ENCODE results near the gene SKOR2.
"Not testable (repeated sequence)": the region's sequence is repeated elsewhere in the genome, so short reads cannot be mapped to it uniquely, and the experiment has no call there.

The SKOR2 gene

DNA sequence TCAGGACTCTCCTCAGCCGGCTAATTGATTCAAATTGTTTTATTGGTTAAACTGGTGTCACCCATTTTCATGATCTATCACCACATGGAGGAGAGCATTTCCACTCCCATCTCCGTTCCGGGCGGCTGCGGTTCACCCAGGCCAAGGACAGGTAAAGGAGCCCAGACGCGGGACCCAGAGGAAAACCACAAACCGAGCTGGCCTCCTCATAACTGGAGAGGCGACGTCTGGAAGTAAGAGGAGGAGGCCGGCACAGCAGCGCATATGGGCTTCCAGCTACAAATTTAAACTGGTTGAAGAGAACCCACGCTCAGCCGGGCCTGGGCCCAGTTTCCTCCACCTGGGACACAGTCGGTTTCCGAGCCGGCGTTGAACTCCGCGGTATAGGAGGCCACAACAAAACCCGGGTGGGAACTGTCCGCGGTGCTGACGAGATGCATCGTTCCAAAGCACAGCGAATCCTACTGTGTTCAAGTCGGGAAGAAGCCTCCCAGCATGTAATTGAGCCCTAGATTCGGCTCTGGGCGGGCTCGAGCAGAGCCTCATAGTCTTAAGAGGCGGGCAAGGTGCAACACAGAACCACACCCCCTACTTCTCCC, 3.0 kb upstream of the SKOR2 start:
- no peak for DNase-seq

DNA sequence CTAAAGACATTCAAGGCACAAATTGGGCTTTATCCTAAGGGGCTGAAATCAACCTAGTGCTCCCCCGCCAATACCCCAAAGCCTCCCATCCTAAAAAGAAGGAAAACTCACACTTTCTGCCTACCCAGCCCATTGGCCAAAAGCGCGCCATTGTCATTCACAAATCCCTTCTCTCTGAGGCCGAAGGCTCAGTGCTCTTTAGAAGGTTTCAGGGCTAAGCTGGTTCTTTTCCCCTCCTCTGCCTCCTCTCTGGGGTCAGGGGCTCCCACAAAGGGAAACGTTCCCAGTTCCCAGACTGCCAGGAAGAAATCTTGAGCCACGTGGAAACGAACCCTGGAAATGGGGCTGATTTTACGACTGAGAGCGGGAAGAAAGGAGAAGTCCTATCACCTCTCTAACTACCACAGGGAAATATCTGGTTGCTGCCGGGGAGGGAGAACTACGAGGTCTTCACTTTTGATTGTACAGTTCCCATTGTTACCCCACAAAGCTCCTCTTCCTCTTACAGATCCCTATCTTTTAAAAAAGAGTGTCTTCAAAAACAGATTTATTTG, 1.7 kb upstream of the SKOR2 start:
- DNase-seq: no peak

DNA sequence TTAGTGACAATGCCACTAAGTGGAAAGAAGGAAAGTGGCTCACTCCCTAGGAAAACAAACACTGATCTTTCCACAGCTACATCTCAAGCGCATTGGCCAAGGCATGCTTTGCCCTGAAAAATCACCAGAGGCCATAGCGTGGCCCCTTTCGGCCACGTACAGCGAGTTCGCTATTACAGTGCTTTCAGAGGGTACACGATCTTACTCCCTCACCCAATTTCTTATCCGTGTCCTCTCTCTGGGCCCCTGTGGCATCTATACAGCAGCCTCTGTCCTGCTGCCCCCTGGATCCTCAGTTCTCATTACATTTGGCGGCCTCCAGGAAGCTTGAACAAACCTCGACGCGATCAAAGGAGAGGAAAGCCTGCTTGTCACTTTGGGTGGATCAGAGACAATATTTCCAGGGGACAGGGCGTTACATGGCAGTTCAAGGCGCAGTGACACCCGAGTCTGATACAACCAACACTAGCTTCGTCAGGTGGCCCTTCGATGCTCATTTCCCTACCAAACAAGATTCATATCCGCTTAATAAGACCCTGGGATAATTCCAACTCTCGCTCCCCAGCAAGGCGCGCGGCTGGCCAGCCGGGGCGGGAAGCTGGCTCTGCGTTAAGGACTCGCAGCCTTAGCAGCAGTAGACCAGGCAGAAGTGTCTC, 941 bp downstream of the SKOR2 start:
- no peak for DNase-seq

DNA sequence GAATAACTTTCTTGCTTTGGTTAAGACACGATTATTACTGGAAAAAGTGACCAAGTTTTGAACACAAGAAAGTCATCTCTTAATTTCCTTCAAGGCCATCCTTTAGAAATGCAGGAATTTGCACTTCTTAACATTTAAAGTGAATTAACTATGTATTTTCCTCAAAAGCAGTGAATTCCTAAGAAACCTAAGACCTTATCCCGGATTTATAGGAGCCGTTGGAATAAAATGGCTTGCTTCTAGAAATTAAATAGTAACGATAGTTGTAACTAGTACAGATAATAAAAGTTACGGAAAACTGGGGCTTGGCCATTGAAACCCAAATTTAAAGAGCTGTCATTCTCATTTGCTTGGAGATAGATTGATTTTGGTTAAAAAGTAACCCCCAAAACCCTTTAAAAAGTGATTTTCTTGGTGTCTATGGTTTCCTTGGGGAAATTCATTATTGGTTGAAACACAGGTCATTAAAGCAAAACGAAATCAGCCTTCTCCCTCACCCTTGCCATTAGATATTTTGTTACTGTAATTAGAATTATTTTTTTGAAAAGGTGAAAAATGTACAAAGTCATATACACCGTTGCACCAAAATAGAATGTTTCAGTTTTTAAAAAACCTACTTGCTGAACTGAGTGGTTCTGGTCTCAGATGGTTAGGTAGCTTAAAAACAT, 2.0 kb downstream of the SKOR2 start:
- DNase-seq: no peak

DNA sequence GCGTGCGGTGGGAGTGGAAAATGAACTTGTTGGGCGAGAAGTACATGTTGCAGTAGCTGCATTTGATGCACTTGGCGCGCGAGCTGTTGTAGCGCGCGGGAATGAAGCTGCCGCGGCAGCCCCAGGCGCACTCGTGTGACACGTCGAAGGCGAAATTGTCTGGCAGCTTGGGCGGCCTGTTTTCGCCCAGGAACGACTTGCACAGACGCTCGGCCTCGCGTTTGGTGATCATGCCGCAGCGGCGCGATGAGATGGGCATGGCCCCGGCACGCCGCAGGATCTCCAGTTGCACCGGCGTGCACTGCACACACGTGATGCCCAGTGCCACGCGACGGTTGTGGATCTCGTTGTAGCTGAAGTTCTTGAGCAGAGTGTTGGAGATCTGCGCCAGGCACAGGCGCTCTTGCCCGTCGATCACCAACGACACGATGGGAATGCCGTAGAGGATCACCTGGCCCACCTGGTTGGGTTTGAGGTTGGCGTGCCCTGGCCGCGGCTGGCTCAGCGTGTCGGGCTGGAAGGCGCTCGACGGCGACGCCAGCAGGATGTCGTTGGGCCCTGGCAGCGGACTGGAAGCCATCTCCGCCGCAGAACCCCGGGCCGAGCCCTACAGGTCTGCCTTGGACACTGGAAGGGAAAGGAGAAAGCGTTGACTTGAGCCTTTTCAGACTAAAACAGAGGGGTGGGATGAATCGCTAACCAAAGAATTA, 2.7 kb downstream of the SKOR2 start:
- DNase-seq: no peak

DNA sequence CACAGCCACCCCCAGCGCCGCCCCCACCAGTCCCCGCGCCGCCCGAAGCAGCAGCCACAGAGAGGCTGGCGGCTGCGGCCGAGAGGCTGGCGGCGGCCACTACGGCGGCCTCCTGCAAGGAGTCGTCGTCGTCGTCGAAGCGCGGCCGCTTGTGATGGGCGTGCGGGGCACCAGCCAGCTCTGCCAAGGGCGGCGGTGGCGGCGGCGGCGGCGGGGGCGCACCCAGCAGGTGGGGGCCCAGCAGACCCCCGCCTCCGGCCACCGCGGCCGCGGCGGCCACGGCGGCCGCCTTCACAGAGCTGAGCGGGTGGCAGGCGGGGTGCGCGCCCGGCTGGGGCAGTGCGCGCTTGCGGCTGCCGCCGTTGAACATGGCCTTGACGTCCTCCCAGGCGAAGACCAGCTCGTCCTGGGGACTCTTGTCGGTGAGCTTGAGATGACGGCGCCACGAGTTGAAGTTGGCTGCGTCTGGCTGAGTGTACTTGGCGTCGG, 3.3 kb downstream of the SKOR2 start:
- no peak for DNase-seq

DNA sequence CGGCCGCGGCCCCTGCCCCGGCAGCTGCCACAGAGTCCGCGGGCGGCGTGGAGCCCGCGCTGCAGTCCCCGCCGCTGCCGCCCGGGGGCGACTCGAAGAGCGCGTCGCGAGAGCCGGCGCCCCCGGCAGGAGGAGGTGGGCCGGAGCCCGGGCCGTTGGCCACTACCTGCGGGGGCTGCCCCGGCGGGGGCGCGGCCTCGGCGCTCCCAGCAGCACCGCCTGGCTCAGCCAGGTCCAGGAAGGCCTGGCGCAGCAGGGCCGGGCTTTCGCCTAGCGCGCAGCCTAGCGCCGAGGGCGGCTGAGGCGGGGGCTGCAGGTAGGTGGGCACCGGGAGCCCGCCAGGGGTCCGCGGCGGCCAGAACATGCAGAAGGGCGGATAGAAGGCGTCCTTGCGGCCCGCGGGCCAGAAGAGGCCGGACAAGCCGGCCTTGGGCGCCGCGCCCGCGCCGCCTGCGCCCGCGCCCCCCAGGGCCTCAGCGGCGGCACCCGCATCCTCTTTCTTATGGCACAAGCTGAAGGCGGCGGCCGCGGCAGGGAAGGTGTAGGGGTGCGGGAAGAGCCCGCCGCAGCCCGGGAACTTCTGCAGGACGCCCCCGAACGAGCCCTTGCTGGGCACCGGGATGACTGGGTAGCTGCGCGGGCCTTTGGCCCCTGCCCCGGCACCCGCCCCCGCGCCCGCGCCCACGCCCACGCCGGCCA, 3.9 kb downstream of the SKOR2 start:
- DNase-seq: no peak

DNA sequence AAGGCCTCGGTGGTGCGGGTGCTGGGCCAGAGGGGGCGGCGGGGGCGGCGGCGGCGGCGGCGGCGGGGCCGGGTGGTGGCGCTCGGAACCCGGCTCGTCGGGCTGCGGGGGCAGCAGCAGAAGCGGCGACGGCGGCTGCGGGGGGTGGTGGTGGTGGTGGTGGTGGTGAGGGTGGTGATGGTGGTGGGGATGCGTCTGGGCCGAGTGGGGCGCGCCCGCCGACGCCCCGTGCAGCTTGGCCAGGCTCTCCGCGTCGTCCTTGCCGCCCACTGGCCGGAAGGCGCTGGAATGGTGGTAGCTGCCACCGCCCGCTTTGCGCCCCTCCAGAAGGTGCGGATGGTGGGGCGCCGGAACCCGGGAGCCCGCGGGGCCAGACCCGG, 4.4 kb downstream of the SKOR2 start:
- no peak for DNase-seq

DNA sequence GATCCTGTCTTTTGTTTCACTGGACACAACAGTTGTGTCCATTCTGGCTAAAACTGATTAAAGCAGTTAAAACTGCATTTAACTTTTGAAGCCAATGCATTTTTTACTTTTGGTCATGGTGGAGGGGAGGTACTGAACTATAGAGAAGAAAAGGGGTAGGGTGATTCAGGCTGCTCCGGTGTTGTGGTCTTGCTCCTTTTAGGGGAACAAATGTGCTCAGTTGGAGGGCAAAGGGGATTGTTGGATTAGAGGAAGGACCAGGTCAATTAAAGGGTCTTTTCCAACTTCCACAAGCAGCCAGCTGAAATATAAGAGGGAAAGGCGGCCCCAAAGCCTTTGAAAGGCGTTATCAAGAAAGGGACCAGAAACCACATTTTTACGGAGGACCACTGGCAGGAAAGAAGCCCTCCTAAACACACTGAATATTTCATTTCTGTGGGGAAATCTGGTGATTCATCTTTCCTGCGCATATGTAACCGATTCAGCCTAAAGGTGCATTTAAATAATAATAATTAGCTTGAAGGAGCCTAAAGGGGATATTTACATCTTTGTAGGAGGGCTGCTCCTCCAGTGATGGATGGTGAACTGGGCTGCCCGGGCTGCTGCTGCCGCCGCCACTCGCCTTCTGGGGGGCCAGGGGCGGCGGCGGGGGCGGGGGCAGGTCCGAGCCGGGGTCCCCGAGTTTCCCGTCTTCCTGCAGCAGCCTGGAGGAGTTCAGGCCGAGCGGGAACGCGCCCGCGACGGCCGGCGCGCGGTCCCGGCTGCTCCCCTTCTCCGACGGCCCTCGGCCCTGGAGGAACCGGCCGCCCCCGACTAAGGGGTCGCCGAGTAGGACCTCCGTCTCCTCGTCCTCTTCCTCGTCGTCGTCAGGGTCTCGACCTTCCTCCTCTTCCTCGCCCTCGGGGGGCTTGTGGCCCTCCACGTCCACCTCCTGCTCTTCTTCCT, 5.2 kb downstream of the SKOR2 start:
- DNase-seq: no peak

DNA sequence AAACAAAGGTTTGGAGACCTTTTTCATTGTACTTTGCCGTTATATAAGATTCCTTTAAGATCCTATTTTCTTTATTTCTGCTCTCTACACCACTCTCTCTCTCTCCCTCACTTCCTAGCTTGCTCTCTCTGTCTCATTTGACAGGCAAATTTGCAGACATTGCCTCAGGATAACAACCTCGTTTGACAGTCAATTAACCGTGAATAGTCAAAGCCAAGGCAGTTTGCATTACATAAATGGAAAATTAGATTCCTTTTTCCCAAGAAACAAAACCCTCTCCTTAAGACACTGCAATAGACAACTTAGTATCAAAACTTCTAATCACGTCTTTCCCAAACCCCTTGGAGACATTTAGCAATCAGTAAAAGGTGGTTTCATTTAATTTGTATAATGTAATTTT, 7.4 kb downstream of the SKOR2 start:
- DNase-seq: no peak

DNA sequence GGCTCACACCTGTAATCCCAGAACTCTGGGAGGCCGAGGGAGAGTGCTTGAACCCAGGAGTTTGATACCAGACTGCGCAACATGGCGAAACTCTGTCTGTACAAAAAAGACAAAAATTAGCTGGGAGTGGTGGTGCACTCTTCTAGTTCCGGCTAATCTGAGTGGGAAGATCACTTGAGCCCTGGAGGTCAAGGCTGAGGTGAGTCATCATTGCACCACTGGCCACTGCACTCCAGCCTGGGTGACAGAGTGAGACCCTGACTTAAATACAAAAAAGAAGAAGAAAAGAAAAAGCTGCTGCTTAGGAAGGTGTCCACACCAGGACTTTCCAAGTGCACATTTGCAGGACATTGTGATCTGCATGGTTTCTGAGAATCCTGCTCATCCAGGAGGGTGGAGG, 16.4 kb downstream of the SKOR2 start:
- no peak for DNase-seq

DNA sequence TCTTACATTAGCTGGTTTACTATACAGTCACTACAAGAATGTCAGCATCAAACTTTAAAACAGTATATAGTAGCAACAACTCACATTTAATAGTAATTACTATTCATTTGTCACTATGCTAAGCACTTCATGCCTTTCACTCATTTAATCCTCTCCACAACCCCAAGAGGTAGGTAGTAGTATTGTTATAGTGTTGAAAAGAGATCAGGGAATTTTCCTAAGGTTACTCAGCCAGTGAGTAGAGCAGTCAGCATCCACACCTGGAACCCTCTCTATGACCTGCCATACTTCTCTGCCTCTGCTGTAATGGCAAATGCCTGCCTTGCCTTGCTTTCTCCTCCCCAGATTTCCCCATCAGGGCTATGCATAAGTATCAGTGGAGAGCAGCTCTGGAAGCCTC, 24.8 kb downstream of the SKOR2 start:
- no peak for DNase-seq

DNA sequence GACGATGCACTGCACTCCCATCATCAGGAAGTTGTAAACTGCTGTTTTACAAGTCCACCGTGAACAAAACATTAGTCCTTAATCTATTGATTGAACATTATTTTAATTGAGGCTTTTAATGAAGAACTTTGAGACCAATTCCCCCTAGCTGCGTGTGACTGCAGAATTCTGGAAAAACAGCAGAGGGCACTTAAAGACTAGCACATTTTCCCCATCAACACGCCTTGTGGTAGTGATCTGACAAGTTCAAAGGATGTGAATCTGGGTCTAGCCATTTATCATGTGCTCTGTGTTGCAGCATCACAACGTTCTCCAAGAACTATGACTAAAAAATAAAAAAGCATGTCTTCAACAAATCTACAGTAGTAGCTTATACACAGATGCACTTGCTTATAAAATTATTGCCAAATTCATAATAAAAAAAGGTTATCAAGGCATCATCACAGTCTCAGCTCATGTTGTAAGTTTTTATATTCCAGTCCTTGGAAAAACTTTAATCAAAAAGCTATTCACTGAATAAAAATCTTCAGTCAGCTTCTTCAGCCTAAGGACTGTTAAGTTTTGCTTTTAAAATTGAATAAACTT, 35.8 kb downstream of the SKOR2 start:
- DNase-seq: no peak

DNA sequence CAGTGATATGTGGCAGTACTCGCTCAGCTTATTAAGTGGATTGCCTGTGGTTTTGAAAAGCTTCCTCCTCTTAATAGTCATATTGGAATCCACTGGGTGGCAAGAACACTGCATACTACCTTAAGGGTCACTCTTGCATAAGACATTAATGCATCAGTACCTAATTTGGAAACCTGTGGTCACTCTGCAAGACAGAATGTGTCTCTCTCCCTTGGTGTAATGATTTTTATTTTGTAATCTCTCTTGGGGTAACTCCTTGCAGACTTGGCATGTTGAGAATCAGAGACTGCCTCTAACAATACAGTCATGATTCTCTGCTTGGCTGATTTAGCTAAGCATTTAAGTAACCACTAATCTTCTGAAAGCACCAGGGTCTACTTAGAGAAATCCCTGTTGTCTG, 42.3 kb downstream of the SKOR2 start:
- DNase-seq: no peak

DNA sequence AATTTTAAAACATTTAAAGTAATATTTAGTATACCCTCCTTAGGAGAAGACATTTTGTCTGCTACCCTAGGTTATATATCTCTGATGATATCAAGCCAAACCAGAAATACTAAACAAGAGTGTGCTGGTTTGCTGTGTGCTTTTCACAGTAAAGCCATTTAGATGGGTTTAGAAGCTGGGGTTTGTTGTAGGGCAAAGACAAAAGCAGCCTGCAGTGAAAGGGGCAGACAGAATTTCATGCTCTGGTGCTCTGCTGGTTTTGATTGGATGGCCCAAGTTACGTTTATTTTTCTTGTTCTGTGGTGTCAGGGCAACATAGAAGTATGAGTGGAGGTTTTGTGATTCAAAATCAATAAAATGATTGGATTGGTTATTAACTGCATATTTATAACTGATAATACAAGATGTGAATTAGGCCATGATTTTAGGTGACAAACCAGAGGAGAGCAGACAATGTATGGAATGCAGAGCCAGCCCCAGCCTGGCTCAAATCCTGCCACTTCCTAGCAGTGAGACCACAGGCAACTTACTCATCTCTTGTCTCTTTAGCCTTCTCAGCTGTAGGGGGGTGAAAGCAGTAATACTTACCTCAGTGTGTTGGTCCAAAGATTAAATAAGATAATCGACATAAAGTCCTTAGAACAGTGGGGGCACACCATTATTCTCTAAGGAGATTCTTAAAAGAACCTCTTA, 44.4 kb downstream of the SKOR2 start:
- DNase-seq: no peak

DNA sequence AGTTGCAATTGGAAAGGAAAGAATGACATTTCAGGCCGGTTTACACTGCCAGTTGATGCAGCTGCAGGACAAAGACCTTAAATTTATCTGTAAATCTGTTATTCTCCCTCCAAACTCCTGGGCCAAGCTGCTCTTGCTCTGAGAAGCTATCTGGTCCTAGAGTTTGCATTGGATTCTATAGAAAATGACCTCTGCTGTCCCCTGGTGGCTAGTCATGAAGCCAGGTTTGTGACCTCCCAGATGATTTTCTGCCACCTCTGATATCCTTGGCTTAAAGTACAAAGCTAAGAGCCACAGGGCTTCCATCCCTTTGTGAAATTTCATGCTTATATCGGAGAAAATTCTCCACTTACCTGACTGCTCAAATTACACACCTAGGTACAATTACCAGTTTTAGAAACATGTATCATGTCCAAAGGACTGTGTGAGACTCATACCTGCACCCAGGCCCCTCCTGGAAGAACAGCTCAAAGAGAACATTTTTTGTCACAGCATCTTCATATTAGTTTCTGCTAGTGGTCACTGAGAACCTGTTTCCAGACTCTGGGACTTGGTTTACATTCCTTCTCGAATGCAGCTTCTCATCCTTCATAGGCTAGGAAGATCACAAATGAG, 46.4 kb downstream of the SKOR2 start:
- DNase-seq: peak in 1 of 4 experiments; percentile 4

DNA sequence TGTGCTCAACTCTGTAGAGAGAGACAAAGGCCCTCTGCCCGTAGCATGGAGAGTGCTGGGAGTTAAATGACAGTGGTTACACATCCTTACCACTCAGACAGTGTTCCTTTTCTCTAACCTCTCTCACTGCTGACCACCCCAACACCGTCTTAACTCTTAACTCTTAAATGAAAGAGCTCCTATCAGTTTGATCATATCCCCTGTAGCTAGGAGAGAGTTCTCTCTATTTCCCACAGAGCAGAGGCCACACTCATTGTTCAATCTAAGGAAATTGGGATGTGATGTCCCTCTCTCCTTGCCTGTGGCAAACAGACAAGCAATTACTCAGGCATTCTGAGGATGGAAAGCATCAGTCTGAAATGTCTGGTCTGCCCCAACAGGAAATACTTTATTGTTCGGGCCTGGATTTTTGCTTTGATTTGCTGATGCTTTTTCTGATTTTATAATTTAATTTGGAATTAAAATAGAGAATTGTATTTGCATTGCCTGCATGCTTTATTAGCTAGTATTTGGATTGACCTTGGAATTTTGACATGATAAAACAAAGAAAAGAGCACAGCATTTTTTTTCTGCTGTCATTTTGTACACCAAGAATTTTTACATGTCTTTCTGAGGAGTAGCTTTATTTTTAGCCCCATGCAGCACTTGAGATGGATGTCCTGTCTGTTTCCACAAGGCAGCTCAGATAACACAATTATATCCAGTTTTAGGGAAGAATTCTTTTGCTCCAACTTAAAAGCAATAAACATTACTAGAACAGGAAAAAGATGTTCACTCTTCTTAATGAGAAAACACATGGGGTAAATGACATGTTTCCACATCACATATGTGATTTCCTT, 47.6 kb downstream of the SKOR2 start:
- DNase-seq: no peak

DNA sequence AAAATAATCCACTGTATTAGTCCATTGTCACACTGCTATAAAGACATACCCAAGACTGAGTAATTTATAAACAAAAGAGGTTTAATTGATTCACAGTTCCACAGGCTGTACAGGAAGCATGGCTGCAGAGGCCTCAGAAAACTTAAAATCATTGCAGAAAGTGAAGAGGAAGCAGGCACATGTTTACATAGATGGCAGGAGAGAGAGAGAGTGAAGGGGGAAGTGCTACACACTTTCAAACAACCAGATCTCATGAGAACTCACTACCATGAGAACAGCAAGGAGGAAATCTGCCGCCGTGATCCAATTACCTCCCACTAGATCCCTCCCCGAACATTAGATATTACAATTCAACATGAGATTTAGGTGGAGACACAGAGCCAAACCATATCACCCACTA, 55.5 kb downstream of the SKOR2 start:
- not testable (repeated sequence) for DNase-seq

DNA sequence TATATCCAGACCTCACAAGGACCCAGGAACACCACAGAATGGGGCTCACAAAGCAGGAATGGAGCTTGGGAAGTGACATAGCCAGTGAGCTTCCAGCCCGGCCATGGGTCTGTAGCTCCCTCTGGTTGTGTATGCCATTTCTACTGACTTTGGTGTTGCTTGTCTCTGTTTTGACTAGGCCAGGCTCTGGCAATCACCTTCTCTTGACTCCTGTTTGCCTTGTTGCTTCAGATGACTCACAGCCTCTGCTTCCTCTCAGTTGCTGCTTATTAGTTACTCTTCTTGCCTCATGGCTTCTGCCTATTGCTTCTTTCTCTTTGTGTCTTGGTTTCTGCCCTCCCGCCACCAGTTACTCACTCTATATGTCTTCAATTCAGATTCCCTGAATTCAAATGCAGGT, 59.5 kb downstream of the SKOR2 start:
- no peak for DNase-seq
